ENCODE data around the gene TOX2.
A peak's percentile ranks its signal among the peaks of the same experiment; 100 is the strongest.

TOX2 gene

DNA sequence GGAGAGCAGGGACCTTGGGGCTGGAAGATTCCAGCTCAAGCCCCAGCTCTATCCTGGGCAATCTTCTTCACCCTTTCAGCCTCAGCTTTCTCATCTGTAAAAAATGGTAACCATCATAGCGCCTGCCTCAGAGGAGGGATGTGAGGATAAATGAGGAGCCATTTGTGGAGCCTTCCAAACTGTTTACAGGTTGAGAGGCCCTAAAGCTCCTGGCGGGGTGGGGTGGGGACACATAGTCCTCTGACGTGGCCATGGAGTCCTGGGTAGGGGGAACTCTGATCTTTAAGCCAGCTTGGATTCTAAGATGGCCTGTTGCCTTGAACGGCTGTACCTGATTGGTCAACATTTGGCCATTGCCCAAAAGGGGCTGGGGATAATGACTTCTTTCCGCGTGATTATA lies 111.1 kb downstream of the TOX2 start:
- no peak for DNase-seq (ENCODE audit: low spot score)
- TF ChIP-seq, protein P1, sequence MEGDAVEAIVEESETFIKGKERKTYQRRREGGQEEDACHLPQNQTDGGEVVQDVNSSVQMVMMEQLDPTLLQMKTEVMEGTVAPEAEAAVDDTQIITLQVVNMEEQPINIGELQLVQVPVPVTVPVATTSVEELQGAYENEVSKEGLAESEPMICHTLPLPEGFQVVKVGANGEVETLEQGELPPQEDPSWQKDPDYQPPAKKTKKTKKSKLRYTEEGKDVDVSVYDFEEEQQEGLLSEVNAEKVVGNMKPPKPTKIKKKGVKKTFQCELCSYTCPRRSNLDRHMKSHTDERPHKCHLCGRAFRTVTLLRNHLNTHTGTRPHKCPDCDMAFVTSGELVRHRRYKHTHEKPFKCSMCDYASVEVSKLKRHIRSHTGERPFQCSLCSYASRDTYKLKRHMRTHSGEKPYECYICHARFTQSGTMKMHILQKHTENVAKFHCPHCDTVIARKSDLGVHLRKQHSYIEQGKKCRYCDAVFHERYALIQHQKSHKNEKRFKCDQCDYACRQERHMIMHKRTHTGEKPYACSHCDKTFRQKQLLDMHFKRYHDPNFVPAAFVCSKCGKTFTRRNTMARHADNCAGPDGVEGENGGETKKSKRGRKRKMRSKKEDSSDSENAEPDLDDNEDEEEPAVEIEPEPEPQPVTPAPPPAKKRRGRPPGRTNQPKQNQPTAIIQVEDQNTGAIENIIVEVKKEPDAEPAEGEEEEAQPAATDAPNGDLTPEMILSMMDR (IDR thresholded peaks at IDR 0.05; ENCODE audit: extremely low read depth, insufficient read depth, missing control alignments) = no peak
- in situ Hi-C loops (cut with MboI; ENCODE audit: low pct_unique_long_range_greater_than_20kb, low sequenced_read_pairs, unreplicated experiment) = no loop called here

DNA sequence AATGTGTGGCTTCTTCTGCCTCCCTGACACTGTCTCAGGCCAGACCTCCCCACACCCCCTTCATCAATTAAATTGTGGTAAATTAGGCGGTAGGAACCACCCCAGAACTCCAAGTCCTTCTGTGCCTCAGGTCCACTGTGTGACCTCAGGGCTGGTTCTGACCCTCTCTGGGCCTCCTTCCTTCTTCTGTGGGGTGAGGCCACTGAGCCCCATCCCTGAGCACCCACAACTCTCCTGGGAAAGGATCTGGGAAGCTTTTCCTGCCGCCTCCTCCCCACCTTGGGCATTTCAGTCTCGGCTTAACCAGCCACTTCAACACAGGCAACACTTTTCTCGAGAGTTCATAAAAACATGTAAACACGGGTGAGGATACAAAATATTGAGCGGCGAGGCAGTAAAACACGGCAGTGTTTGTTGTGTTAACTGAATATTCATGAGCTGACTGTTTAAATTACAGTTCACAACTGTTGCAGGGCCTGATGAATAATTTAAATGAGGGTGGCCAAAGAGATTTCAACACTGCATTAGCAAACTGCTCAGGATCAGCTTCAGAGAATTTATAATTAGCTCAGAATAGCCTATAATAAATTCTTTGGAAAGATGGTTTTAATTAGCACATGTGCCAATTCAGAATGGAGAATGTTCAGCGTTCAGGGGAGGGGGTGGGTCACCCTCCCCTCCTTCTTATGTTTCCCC lies 112.1 kb downstream of the TOX2 start:
- in situ Hi-C loops (cut with MboI; ENCODE audit: low pct_unique_long_range_greater_than_20kb, low sequenced_read_pairs, unreplicated experiment) = no loop called here
- no peak for DNase-seq (ENCODE audit: low spot score)
- TF ChIP-seq, protein P1 (IDR thresholded peaks at IDR 0.05; ENCODE audit: extremely low read depth, insufficient read depth, missing control alignments) = no peak

DNA sequence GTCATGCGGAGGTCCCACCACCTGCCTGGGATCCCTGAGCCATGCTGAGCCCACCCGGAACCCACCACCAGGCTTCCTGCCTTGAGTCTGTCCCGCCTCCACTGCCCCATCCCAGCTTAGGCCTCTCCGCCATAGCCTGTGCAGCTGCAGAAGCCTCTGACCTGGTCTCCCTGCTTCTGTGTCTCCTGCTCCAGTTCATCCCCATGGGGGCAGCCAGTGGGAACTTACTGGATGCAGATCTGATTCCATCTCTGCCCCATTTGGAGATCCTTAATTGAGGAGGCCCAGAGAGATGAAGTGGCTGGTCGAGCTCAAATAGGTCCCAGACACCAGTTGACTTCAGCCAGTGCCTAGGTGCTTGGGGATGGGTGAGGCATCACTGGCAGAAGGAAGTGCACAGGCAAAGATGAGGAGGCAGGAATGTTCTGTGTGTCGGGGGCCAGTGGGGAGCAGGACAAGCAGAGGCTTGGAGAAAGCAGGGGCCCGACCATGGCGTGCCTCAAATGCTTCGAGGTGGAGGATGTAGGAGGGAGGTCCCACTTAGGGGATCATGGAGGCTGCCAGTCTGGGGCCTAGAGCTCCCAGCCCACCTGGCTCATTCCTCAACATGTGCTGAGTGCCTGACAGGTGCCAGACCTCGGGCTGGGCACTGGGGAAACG lies 112.8 kb downstream of the TOX2 start:
- in situ Hi-C loops (cut with MboI; ENCODE audit: low pct_unique_long_range_greater_than_20kb, low sequenced_read_pairs, unreplicated experiment) = no loop called here
- DNase-seq (ENCODE audit: low spot score) = no peak
- TF ChIP-seq, protein P1 (IDR thresholded peaks at IDR 0.05; ENCODE audit: extremely low read depth, insufficient read depth, missing control alignments) = no peak

DNA sequence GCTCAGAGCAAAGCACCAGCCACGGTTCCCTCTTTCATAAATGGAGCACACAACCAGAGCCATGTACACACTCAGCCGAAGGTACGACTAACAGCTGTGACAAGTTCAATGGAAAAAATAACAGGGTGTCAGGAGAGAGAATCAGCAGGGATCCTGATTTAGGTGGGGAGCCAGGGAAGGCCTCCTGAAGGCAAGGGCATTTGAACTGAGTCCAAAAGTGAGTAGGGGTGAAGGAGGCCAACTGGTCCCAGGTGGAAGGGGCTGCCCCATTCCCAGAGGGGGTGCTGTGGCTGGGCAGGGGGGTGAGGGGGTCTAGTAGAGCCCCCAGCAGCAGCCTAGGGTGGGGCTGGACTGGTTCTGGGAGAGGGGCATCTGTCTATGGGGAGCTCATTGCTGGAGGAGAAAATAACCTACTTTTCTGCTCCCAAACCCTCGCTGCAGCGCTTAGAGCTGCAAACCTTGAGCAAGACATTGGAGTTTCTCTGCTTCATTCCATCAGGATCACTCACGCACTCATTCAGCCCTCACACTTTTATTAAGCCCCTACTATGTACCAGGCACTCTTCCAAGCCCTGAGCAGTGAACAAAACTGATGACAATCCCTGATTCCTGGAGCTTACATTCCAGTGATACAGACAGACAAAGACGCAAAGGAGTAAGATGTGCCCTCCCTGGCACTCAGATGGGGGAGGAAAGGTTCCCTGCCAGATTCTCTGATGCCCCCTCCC lies 113.5 kb downstream of the TOX2 start:
- TF ChIP-seq, protein P1 (IDR thresholded peaks at IDR 0.05; ENCODE audit: extremely low read depth, insufficient read depth, missing control alignments) = no peak
- no peak for DNase-seq (ENCODE audit: low spot score)
- in situ Hi-C loops (cut with MboI; ENCODE audit: low pct_unique_long_range_greater_than_20kb, low sequenced_read_pairs, unreplicated experiment) = no loop called here

DNA sequence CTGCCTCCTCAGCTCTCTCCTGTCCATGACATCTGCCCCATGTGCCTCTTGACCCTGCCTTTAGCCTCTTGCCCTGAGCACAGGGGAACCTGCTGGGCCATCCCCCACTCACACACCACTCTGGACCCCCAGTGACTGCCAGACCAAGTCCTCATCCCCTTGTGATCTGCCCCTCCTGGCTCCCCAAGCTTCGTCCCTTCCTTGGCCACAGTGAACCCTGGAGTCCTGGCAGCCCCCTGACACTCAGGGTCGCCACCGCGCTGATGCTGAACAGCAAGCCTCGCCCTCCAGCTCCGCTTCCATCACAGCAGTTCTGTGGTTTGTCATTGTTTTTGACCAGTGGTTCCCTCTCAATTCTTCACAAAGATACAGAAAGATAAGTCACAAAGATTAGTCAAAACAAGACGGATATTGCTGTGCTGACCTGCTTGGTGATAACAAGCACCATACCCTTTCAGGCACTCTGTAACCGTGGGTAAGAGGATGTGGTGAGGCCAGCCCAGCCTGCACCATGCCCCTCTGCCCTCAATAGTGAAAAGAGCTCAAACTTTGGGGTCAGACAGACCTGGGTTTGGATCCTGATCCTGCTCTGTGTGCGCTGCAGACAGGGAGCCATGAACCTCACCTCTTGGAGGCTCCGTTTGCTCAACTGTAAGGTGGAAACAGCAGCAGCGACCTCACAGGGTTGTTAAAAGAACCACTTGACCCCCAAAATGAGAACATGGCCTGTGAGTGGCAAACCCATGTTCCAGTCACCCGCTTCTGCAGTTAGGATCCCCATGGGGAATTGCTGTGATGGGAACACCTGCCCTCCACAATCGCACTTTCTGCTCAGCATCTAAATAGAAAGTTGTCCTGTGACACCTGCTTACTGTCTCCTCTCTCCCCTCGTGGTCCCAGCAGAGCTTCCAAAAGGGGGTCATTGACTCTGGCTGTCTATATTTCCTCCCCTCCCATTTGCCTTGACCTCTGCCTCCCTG lies 114.5 kb downstream of the TOX2 start:
- peak; percentile 24 for DNase-seq (ENCODE audit: low spot score)
- TF ChIP-seq, protein P1 (IDR thresholded peaks at IDR 0.05; ENCODE audit: extremely low read depth, insufficient read depth, missing control alignments) = no peak
- in situ Hi-C loops (cut with MboI; ENCODE audit: low pct_unique_long_range_greater_than_20kb, low sequenced_read_pairs, unreplicated experiment) = no loop called here

DNA sequence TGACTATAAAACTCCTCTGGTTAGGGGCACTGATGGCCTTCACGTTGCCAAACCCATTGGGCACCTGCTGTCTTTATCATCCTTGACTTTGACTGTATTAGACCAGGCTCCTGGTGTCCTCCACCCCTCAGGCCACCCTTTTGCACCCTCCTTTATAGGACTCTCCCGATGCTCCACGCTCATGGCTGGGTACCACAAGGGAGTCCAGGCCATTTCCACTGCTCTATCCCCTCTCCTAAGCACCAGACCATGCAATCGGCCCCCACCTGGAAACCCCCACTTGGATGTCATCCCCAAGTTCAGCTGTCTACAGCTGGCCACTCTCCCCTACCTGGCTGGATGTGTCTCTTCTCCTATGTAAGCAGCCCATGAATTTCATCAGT lies 115.2 kb downstream of the TOX2 start:
- DNase-seq (ENCODE audit: low spot score) = no peak
- in situ Hi-C loops (cut with MboI; ENCODE audit: low pct_unique_long_range_greater_than_20kb, low sequenced_read_pairs, unreplicated experiment) = no loop called here
- TF ChIP-seq, protein P1 (IDR thresholded peaks at IDR 0.05; ENCODE audit: extremely low read depth, insufficient read depth, missing control alignments) = no peak

Measured in GM13977 (cell line).